Stimulated activated naive CD8-positive, alpha-beta T cell treated with anti-CD3 and anti-CD28 coated beads, Interleukin-15, Interleukin-2, amounts not matched to agents 100 U/mL and 50 U/mL, for 24 hours (primary cell): ENCODE measurements around the gene RASGRF2.

ENCODE experiments used
- ATAC-seq: fragments of 150-1000 bp; cut with Tn5 transposase; one replicate; pipeline ENCODE4 v1.10.0; 2021
- DNase-seq: peaks from one replicate; pipeline ENCODE4 v3.0.0; 2021

Gene RASGRF2

GRCh38 chr5:81134566-81134965 is 174.4 kb downstream of the RASGRF2 start:
- ATAC-seq (no peak), DNase-seq (no peak)

GRCh38 chr5:81136557-81136956 is 176.4 kb downstream of the RASGRF2 start:
- no peak for DNase-seq
- no peak for ATAC-seq

GRCh38 chr5:81137833-81138232 is 177.7 kb downstream of the RASGRF2 start:
- DNase-seq (no peak), ATAC-seq (no peak)

GRCh38 chr5:81140441-81140840 is 180.3 kb downstream of the RASGRF2 start:
- DNase-seq (no peak), ATAC-seq (no peak)

GRCh38 chr5:81140943-81141342 is 180.8 kb downstream of the RASGRF2 start:
- ATAC-seq (no peak), DNase-seq (no peak)

GRCh38 chr5:81142108-81142507 is 181.9 kb downstream of the RASGRF2 start:
- DNase-seq = no peak
- ATAC-seq = no peak

- no peak for ATAC-seq
- DNase-seq = no peak
These were observed 185.3 kb downstream of the RASGRF2 start for GRCh38 chr5:81145329-81145935.

GRCh38 chr5:81146031-81146430 is 185.9 kb downstream of the RASGRF2 start:
- ATAC-seq = no peak
- no peak for DNase-seq

GRCh38 chr5:81147011-81147885 is 187.1 kb downstream of the RASGRF2 start:
- no peak for ATAC-seq

GRCh38 chr5:81147886-81148571 is 187.9 kb downstream of the RASGRF2 start:
- no peak for ATAC-seq

More at GRCh38 chr5:81147011-81147885, 187.1 kb downstream of the RASGRF2 start:
- no peak for DNase-seq

GRCh38 chr5:81151546-81151945 is 191.4 kb downstream of the RASGRF2 start:
- DNase-seq = no peak
- ATAC-seq = no peak

More at GRCh38 chr5:81147886-81148571, 187.9 kb downstream of the RASGRF2 start:
- no peak for DNase-seq

GRCh38 chr5:81154725-81155124 is 194.6 kb downstream of the RASGRF2 start:
- no peak for DNase-seq
- ATAC-seq = no peak

- DNase-seq (no peak), ATAC-seq (no peak)
These were observed 196.6 kb downstream of the RASGRF2 start for GRCh38 chr5:81156732-81157131.

- ATAC-seq (no peak), DNase-seq (no peak)
These were observed 200.9 kb downstream of the RASGRF2 start for GRCh38 chr5:81161012-81161601.

- ATAC-seq (no peak), DNase-seq (no peak)
These were observed 202.3 kb downstream of the RASGRF2 start for GRCh38 chr5:81162501-81162900.

- ATAC-seq (peak; percentile 55), DNase-seq (no peak)
These were observed 203.5 kb downstream of the RASGRF2 start for GRCh38 chr5:81163651-81164050.

- DNase-seq (no peak), ATAC-seq (no peak)
These were observed 204.3 kb downstream of the RASGRF2 start for GRCh38 chr5:81164476-81164875.

- ATAC-seq (no peak), DNase-seq (no peak)
These were observed 204.8 kb downstream of the RASGRF2 start for GRCh38 chr5:81164936-81165335.

GRCh38 chr5:81165493-81166119 is 205.4 kb downstream of the RASGRF2 start:
- peak; percentile 67 for ATAC-seq
- peak; percentile 76 for DNase-seq

GRCh38 chr5:81166430-81166829 is 206.3 kb downstream of the RASGRF2 start:
- DNase-seq (no peak), ATAC-seq (no peak)

GRCh38 chr5:81167078-81167477 is 206.9 kb downstream of the RASGRF2 start:
- ATAC-seq = no peak
- DNase-seq = no peak

GRCh38 chr5:81167544-81167943 is 207.4 kb downstream of the RASGRF2 start:
- DNase-seq (no peak), ATAC-seq (no peak)
